HEK293 (cell line): ENCODE results near the gene KIRREL3.

Experiments
- CTCF ChIA-PET: fragments of 350-600 bp; formaldehyde crosslinking; extraction: SDS; loops from one replicate; lab custom pipeline; 2021; ENCODE audit warnings: antibody characterized with exemption; lab: Yijun Ruan, JAX
- POLR2A ChIA-PET: fragments of 300-600 bp; formaldehyde crosslinking; extraction: SDS; loops from one replicate; lab custom pipeline; 2020; ENCODE audit warnings: antibody characterized with exemption, inconsistent platforms; lab: Yijun Ruan, JAX
- H3K27ac ChIP-seq: fragments of 200-500 bp; sonication (Bioruptor generic); 2 replicates; pipeline ENCODE4 v1.5.1; 2014; ENCODE audit warnings: low read depth, low read length, control low read depth, inconsistent platforms; ENCODE audit errors: extremely low read depth
- H3K36me3 ChIP-seq, 2 experiments: fragments of 200-500 bp in 1 of 2; sonication (Bioruptor generic) in 1 of 2; 1 replicate in 1 of 2; 2 replicates in 1 of 2; pipeline ENCODE4 v1.5.1; 2014 to 2017; ENCODE audit warnings: inconsistent platforms in 2 of 2, low read length in 2 of 2; ENCODE audit not compliant: control insufficient read depth in 2 of 2, insufficient read depth in 1 of 2
- H3K4me1 ChIP-seq: fragments of 200-500 bp; sonication (Bioruptor generic); 2 replicates; pipeline ENCODE4 v1.5.1; 2014; ENCODE audit warnings: mild to moderate bottlenecking, low read length, inconsistent platforms; ENCODE audit not compliant: control insufficient read depth, insufficient read depth
- H3K4me3 ChIP-seq: 2 replicates; pipeline ENCODE4 v1.5.1; 2011; ENCODE audit warnings: low read depth, mild to moderate bottlenecking, control low read depth, low read length, moderate library complexity
- H3K9me3 ChIP-seq: fragments of 200-500 bp; sonication (Bioruptor generic); 2 replicates; pipeline ENCODE4 v1.5.1; 2014; ENCODE audit warnings: low read depth, low read length, inconsistent platforms; ENCODE audit not compliant: control insufficient read depth, insufficient read depth
- ELK4 ChIP-seq: IDR thresholded peaks from 2 replicates; pipeline ENCODE4 v1.6.1; 2011; ENCODE audit warnings: mild to moderate bottlenecking, low read depth, low read length, borderline replicate concordance
- GFI1B ChIP-seq: fragments of 450-650 bp; formaldehyde crosslinking; IDR thresholded peaks from 2 replicates; pipeline ENCODE4 v1.5.1; 2016; ENCODE audit warnings: missing biosample characterization, missing genetic modification characterization
- GLIS1 ChIP-seq: fragments of 450-650 bp; formaldehyde crosslinking; IDR thresholded peaks from 2 replicates; pipeline ENCODE4 v1.5.1; 2016; ENCODE audit warnings: missing biosample characterization, missing genetic modification characterization
- IKZF3 ChIP-seq: fragments of 450-650 bp; IDR thresholded peaks from 2 replicates; pipeline ENCODE4 v1.5.0; 2018; ENCODE audit warnings: missing biosample characterization, mild to moderate bottlenecking, missing genetic modification characterization, moderate library complexity
- SETDB1 ChIP-seq: IDR thresholded peaks from one replicate; pipeline ENCODE4 v1.6.1; 2017; ENCODE audit warnings: mild to moderate bottlenecking, low read length, moderate library complexity, mixed read lengths; ENCODE audit not compliant: insufficient read length
- ZBTB17 ChIP-seq: fragments of 450-650 bp; formaldehyde crosslinking; IDR thresholded peaks from 2 replicates; pipeline ENCODE4 v1.5.1; 2016; ENCODE audit warnings: missing biosample characterization, missing genetic modification characterization
- ZBTB26 ChIP-seq: fragments of 450-650 bp; formaldehyde crosslinking; optimal IDR thresholded peaks from 2 replicates; pipeline ENCODE3; 2016; ENCODE audit warnings: missing biosample characterization, mild to moderate bottlenecking, missing genetic modification characterization
- ZBTB6 ChIP-seq: fragments of 450-650 bp; formaldehyde crosslinking; IDR thresholded peaks from 2 replicates; pipeline ENCODE4 v1.5.1; 2017; ENCODE audit warnings: missing biosample characterization, missing genetic modification characterization
- ZBTB8A ChIP-seq: fragments of 450-650 bp; formaldehyde crosslinking; IDR thresholded peaks from 2 replicates; pipeline ENCODE4 v1.5.1; 2016; ENCODE audit warnings: missing biosample characterization, missing genetic modification characterization
- ZFP3 ChIP-seq: fragments of 450-650 bp; formaldehyde crosslinking; IDR thresholded peaks from 2 replicates; pipeline ENCODE4 v1.5.1; 2016; ENCODE audit warnings: low read depth, missing biosample characterization, missing genetic modification characterization
- ZFP69B ChIP-seq: fragments of 450-650 bp; formaldehyde crosslinking; IDR thresholded peaks from 2 replicates; pipeline ENCODE4 v1.5.1; 2016; ENCODE audit warnings: missing biosample characterization, missing genetic modification characterization
- ZNF18 ChIP-seq: fragments of 450-650 bp; formaldehyde crosslinking; IDR thresholded peaks from 2 replicates; pipeline ENCODE4 v1.5.1; 2016; ENCODE audit warnings: missing biosample characterization, missing genetic modification characterization
- ZNF214 ChIP-seq: fragments of 450-650 bp; formaldehyde crosslinking; IDR thresholded peaks from 2 replicates; pipeline ENCODE4 v1.5.1; 2017; ENCODE audit warnings: missing biosample characterization, mild to moderate bottlenecking, missing genetic modification characterization, borderline replicate concordance
- ZNF223 ChIP-seq: fragments of 450-650 bp; formaldehyde crosslinking; IDR thresholded peaks from 2 replicates; pipeline ENCODE4 v1.5.1; 2016; ENCODE audit warnings: missing biosample characterization, missing genetic modification characterization
- ZNF302 ChIP-seq: fragments of 450-650 bp; formaldehyde crosslinking; IDR thresholded peaks from 2 replicates; pipeline ENCODE4 v1.5.1; 2016; ENCODE audit warnings: missing biosample characterization, missing genetic modification characterization, low read depth
- ZNF341 ChIP-seq: fragments of 450-650 bp; formaldehyde crosslinking; IDR thresholded peaks from 2 replicates; pipeline ENCODE4; 2016; ENCODE audit warnings: low read depth, missing biosample characterization, missing genetic modification characterization
- ZNF544 ChIP-seq: fragments of 450-650 bp; formaldehyde crosslinking; IDR thresholded peaks from 2 replicates; pipeline ENCODE4 v1.5.0; 2017; ENCODE audit warnings: missing biosample characterization, missing genetic modification characterization
- ZNF623 ChIP-seq: fragments of 450-650 bp; formaldehyde crosslinking; IDR thresholded peaks from 2 replicates; pipeline ENCODE4 v1.5.1; 2016; ENCODE audit warnings: missing biosample characterization, missing genetic modification characterization
- ZNF660 ChIP-seq: fragments of 450-650 bp; IDR thresholded peaks from 2 replicates; pipeline ENCODE4 v1.5.1; 2018; ENCODE audit warnings: missing biosample characterization, mild to moderate bottlenecking, missing genetic modification characterization
- ZNF791 ChIP-seq: fragments of 450-650 bp; formaldehyde crosslinking; IDR thresholded peaks from 2 replicates; pipeline ENCODE4 v1.5.1; 2016; ENCODE audit warnings: missing biosample characterization, missing genetic modification characterization
- ZSCAN16 ChIP-seq: fragments of 450-650 bp; formaldehyde crosslinking; IDR thresholded peaks from 2 replicates; pipeline ENCODE4 v1.5.1; 2016; ENCODE audit warnings: missing biosample characterization, missing genetic modification characterization
- ZSCAN5A ChIP-seq: fragments of 450-650 bp; formaldehyde crosslinking; IDR thresholded peaks from 2 replicates; pipeline ENCODE4 v1.5.1; 2016; ENCODE audit warnings: missing biosample characterization, missing genetic modification characterization

KIRREL3 gene

GRCh38 chr11:126599217-126599897, 401.2 kb downstream of the KIRREL3 start:
- CTCF ChIA-PET, result no interaction called here

GRCh38 chr11:126598344-126599216, 402.0 kb downstream of the KIRREL3 start:
- H3K9me3 ChIP-seq, result no peaks in the 10 kb centered on the region
- H3K27ac ChIP-seq, result no peak overlapping the region
- no peak overlapping the region for H3K4me3 ChIP-seq
- POLR2A ChIA-PET, result no interaction called here
- no peaks in the 10 kb centered on the region for H3K4me1 ChIP-seq
- no peaks in the 10 kb centered on the region for H3K36me3 ChIP-seq
- TF ChIP-seq ZNF302 (tag by site-specific recombination), result no peak
- no peak for TF ChIP-seq ZNF214
- TF ChIP-seq GFI1B, result no peak
- no peak for TF ChIP-seq ZBTB26 (tag by site-specific recombination)
- peak; percentile 54; the same call in 1 of the 2 replicates for TF ChIP-seq ZNF660 (tag by site-specific recombination)
- no peak for TF ChIP-seq ZNF544 (tag by site-specific recombination)
- no peak for TF ChIP-seq ZNF341 (tag by site-specific recombination)
- CTCF ChIA-PET, result no interaction called here

More at GRCh38 chr11:126599217-126599897, 401.2 kb downstream of the KIRREL3 start:
- no peaks in the 10 kb centered on the region for H3K9me3 ChIP-seq
- TF ChIP-seq ZFP3 (tag by site-specific recombination) (no peak), ZNF791 (tag by site-specific recombination) (no peak), ZNF18 (tag by site-specific recombination) (no peak), ZNF623 (no peak), ZFP69B (tag by site-specific recombination) (no peak), ZNF544 (tag by site-specific recombination) (no peak), ZSCAN16 (tag by site-specific recombination) (no peak), ELK4 (no peak), IKZF3 (tag by site-specific recombination) (no peak), ZSCAN5A (tag by site-specific recombination) (no peak), ZBTB17 (no peak), ZNF223 (tag by site-specific recombination) (no peak), ZBTB8A (tag by site-specific recombination) (no peak), GLIS1 (no peak), ZBTB6 (tag by site-specific recombination) (no peak), SETDB1 (no peak)
- TF ChIP-seq, all 188 proteins: peak for 0
- Histone ChIP-seq H3K36me3 (no peaks in the 10 kb centered on the region), H3K4me1 (no peaks in the 10 kb centered on the region), H3K4me3 (no peak overlapping the region), H3K27ac (no peak overlapping the region)
- POLR2A ChIA-PET, result no interaction called here
